NK-92 (cell line): ENCODE results near the gene EOMES.

Source experiments
- DNase-seq: peaks from one replicate; lab custom pipeline; 2025; ENCODE audit not compliant: unreplicated experiment; lab: John Stamatoyannopoulos, UW

Gene EOMES

DNA sequence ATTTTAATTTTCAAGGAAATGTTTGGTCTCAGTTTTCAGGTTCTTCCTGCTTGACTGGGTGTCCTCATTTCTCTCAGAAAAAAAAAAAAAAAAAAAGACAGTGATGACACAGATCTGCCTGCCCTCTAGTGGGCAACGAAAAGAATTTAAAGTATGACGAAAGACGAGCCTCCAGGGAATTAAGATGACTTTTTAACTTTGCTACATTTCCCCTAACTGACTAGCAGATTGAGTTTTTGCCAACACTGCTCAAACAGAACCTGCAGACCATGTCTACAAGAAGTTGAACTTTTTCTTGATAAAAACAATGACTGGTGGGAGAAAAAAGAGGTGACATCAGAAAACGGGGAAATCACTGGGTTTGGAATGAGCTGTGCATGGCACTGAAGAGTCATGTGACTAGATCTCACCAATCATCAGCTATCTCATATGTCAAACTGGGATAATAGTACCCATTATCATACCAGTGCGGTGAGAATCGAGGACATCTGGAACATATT lies 40.8 kb downstream of the EOMES start:
- DNase-seq: no peak

DNA sequence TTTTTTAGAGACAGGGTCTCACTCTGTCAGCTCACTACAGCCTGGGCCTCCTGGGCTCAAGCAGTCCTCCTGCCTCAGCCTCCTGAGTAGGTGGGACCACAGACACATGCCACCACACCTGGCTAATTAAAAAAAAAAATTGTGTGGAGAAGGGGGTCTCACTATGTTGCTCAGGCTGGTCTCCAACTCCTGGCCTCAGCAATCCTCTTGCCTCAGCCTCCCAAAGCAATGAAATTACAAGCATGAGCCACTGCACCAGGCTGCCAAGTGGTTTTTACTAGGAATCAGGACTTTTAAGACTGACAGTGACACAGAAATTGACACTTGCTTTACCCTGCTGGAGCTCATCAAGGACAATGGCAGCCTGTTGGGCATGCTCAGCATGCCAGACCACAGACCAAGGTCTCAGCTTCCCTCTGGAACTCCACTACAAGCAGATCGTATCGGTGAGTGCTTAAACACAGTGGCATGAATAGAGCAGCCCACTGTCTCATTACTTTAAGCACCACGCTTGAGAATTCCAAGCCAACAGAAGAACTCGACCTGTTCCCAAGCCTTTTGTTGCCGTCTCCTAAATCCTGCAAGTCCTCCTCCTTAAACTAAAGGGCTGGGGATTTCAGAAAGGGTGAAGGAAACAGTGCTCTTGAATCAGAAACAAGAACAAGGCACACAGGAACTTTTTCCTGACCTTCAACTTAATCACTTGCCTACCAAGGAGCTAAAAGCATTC lies 41.4 kb downstream of the EOMES start:
- no peak for DNase-seq

- no peak for DNase-seq
These were observed 42.4 kb downstream of the EOMES start for GRCh38 chr3:27679691-27680090.

- DNase-seq: no peak
These were observed 43.9 kb downstream of the EOMES start for GRCh38 chr3:27678234-27678633.

GRCh38 chr3:27677565-27677964 lies 44.6 kb downstream of the EOMES start:
- DNase-seq: no peak

DNA sequence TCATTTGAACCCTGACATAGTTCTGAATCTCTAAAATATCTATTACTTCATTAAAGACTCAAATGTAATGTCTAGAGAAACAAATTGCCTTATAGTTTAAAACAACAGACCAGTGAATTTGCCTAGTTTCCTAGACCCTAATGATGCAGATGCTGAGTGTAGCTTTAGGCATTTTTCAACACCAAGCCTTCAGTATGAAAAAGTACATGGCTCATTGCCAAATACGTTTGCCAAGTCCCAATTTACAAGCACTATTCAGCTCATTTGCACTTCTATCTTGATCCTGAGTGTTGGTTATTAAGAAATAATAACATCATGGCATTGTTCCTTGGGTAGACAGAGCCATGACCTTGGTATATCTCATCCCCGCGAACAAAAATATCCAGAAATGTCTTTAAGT lies 46.8 kb downstream of the EOMES start:
- DNase-seq: no peak

DNA sequence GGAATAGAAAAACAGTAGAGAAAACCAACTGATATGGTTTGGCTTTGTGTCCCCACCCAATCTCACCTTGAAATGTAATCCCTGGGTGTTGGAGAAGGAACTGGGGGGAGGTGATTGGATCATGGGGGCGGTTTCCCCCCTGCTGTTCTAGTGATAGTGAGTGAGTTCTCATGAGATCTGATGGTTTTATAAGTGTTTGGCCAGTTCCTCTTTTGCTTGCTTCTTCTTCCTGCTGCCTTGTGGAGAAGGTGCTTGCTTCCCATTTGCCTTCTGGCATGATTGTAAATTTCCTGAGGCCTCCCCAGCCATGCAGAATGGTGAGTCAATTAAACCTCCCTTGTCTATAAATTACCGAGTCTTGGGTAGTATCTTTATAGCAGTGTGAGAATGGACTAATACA lies 48.4 kb downstream of the EOMES start:
- DNase-seq: no peak

- no peak for DNase-seq
These were observed 51.0 kb downstream of the EOMES start for GRCh38 chr3:27671101-27671500.

GRCh38 chr3:27670619-27671018 lies 51.5 kb downstream of the EOMES start:
- DNase-seq: no peak

DNA sequence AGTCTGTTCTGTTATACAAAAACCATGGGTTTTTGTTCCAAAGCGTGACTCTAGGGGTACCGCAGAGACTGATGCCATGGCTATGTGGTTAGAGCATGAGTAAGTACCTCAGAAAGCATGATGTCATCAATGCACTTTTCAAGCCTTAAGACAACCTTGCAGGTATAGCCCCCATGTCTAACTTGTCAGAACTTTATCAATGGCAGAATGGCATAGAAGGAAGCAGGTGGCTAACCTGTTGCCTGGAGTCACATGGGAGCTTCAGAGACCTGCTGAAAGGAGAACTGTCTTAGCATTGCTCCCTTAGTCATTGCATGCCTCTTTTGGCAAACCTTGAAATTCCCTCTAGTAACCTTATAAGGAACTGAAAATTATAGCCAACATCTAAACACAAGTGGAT lies 52.5 kb downstream of the EOMES start:
- DNase-seq: no peak

GRCh38 chr3:27667751-27668150 lies 54.4 kb downstream of the EOMES start:
- DNase-seq: no peak

DNA sequence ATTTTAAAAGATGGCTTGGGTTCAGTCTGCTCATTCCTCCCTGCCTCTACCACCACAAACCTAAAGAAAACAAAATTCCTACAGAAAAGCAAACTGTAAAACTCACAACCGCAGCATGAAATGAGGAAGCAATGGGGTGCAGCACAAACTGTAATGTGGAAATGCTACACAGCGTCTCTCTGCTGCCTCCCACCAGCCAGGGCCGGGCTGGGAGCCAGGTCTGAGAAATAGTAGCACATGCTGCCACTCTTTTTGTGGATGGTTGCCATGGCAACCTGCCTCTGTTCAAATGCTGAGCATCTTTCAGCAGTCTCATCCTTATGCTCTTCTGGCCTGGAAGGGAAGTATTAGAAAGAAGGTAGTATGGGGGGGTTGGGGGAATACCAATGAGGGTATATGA lies 55.4 kb downstream of the EOMES start:
- DNase-seq: no peak

DNA sequence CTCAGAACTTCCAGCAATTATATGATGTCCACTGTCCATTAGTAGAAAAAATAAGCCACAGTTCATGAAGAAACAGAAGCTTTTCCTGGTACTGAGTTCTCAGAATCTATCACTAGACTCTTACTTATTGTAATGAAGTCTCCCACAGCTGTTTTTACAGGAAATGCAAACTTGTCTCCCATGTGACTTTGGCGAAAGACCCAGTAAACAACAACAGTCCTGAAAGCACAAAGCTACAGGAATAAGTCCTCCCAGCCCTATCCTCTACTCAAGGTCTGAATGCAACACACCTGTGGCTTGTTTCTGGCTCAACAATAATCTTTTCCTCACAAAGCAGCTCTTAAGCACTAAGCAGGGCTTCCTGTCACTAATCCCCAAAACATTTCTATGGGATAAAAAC lies 55.9 kb downstream of the EOMES start:
- no peak for DNase-seq
